Tracheal epithelial cell (primary cell): ENCODE results near the gene RUSC2. TPM values are rescaled to one million over a fixed set of nuclear protein-coding genes. Genes with fewer than 3 reads are reported as not detected.

Source experiments
- total RNA-seq: library from RNA; depleted of rRNA; stranded (reverse); fragments of >200 nt; gene quantifications from 2 replicates; pipeline ENCODE4 v1.2.1, GENCODE V29; 2014

The RUSC2 gene, protein sequence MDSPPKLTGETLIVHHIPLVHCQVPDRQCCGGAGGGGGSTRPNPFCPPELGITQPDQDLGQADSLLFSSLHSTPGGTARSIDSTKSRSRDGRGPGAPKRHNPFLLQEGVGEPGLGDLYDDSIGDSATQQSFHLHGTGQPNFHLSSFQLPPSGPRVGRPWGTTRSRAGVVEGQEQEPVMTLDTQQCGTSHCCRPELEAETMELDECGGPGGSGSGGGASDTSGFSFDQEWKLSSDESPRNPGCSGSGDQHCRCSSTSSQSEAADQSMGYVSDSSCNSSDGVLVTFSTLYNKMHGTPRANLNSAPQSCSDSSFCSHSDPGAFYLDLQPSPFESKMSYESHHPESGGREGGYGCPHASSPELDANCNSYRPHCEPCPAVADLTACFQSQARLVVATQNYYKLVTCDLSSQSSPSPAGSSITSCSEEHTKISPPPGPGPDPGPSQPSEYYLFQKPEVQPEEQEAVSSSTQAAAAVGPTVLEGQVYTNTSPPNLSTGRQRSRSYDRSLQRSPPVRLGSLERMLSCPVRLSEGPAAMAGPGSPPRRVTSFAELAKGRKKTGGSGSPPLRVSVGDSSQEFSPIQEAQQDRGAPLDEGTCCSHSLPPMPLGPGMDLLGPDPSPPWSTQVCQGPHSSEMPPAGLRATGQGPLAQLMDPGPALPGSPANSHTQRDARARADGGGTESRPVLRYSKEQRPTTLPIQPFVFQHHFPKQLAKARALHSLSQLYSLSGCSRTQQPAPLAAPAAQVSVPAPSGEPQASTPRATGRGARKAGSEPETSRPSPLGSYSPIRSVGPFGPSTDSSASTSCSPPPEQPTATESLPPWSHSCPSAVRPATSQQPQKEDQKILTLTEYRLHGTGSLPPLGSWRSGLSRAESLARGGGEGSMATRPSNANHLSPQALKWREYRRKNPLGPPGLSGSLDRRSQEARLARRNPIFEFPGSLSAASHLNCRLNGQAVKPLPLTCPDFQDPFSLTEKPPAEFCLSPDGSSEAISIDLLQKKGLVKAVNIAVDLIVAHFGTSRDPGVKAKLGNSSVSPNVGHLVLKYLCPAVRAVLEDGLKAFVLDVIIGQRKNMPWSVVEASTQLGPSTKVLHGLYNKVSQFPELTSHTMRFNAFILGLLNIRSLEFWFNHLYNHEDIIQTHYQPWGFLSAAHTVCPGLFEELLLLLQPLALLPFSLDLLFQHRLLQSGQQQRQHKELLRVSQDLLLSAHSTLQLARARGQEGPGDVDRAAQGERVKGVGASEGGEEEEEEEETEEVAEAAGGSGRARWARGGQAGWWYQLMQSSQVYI (N-terminal part only)
- total RNA-seq: 4.0 and 10.4 TPM in 2 replicates

DNA sequence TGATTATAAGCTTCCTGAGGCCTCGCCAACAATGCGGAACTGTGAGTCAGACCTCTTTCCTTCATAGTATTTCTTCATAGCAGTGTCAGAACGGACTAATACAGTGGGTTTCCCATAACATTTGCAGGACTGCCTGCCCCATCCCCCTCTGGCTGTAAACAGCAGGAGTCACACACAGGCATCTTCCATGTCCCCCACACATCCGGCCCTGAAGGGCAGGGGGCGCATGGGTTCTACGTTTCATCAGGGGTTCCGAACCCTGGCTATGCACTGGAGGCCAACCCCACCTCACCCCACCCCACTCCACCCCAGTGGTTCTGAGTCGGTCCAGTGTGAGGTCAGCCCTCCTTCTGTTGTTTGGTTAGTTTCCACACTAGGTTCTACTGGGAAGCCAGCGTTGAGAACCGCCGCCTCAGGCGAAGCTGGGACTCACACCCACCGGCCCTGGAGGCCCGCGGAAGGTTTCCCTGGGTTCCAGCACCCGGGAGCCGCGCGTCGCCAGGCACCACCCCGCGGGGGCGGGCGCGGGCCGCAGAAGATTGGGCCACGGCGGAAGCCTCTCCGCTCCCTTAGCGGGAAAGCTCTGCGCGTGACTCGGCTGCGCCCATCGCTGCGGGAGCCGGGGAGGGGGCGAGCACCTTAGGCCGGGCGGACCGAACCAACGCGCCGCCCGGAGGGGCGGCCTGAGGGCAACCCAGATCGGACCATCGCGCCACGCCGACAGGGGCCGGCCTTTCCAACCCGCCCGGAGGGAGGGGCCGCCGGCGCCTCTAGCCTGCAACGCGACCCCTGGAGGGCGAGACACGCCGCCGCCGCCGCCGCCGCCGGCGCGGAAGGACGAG, at the start of gene RUSC2:
TSS of gene RUSC2 (plus strand) at position 799 of the 842 bp plus-strand sequence. CDS start 56,411 bp downstream, outside the sequence.

Other genes starting within 250 kb of the RUSC2 start
- 7.7 and 9.4 TPM in 2 replicates for gene TESK1, start 115.2 kb downstream of the RUSC2 start, total RNA-seq
- 0.72 TPM in 1 of 2 replicates, not detected in the other for gene CD72, start 128.3 kb downstream of the RUSC2 start, total RNA-seq
- gene SIT1, start 160.8 kb downstream of the RUSC2 start, total RNA-seq: not detected in 2 replicates
- 9,806 and 24,624 TPM in 2 replicates for gene RMRP, start 167.9 kb downstream of the RUSC2 start, total RNA-seq
- 8.1 and 19.5 TPM in 2 replicates for gene CCDC107, start 168.2 kb downstream of the RUSC2 start, total RNA-seq
- 1.3 and 4.6 TPM in 2 replicates for gene ARHGEF39, start 175.1 kb downstream of the RUSC2 start, total RNA-seq
- gene CA9, start 183.8 kb downstream of the RUSC2 start, total RNA-seq: 9.6 and 35.2 TPM in 2 replicates
- 61.0 and 129 TPM in 2 replicates for gene TPM2, start 199.8 kb downstream of the RUSC2 start, total RNA-seq
- 92.3 and 171 TPM in 2 replicates for gene TLN1, start 242.1 kb downstream of the RUSC2 start, total RNA-seq
- gene CREB3, start 242.6 kb downstream of the RUSC2 start, total RNA-seq: 29.2 and 88.4 TPM in 2 replicates